ENCODE measurements around the gene CABP1. TPM values are rescaled to one million over a fixed set of nuclear protein-coding genes. Genes with fewer than 3 reads are reported as not detected.

CABP1 gene
- polyA plus RNA-seq (2011; rRNA removed) (0.09 and 0.27 TPM in 2 replicates), polyA minus RNA-seq (2011; rRNA and poly(A)+ RNA removed) (0.39 TPM in 1 of 2 replicates, not detected in the other)

GRCh38 chr12:120639771-120640721 is at the start of gene CABP1:
Gene CABP1, plus strand, starts transcription at chr12:120640626. Its CDS starts 60 bp downstream, at chr12:120640686.
- Histone ChIP-seq H3K27ac (ENCODE audit: low read depth, low read length) (no peak within 1 kb of the TSS), H3K4me3 (ENCODE audit: low read depth, low read length) (no peak within 1 kb of the TSS), H3K27me3 (ENCODE audit: control insufficient read depth, insufficient read depth, low read length) (peaks cover 45% of the 10 kb centered on the region), H3K9me3 (ENCODE audit: control insufficient read depth, insufficient read depth, low read length) (no peaks in the 10 kb centered on the region)
- no peak for TF ChIP-seq CTCF (IDR thresholded peaks at IDR 0.05; ENCODE audit: low read depth, low read length)
- CTCF ChIA-PET, result interaction anchor here (0.8 kb wide), 1 partner anchor 9 kb away, joined by 4 read pairs; no protein-coding TSS in a partner anchor
- POLR2A ChIA-PET, result no interaction called here
- DNase-seq (ENCODE audit: low read depth, low spot score), result no peak

GRCh38 chr12:120590741-120591407 is 49.6 kb upstream of the CABP1 start:
- ChIA-PET POLR2A (no interaction called here), CTCF (interaction anchor here (0.6 kb wide), 1 partner anchor 1122 kb away, joined by 3 read pairs; no protein-coding TSS in a partner anchor)
- DNase-seq (ENCODE audit: low read depth, low spot score), result no peak
- H3K27me3 ChIP-seq (ENCODE audit: control insufficient read depth, insufficient read depth, low read length), result peaks cover 15% of the 10 kb centered on the region
- H3K9me3 ChIP-seq (ENCODE audit: control insufficient read depth, insufficient read depth, low read length), result no peaks in the 10 kb centered on the region
- H3K4me3 ChIP-seq (ENCODE audit: low read depth, low read length), result no peak overlapping the region
- H3K27ac ChIP-seq (ENCODE audit: low read depth, low read length), result no peak overlapping the region
- no peak for TF ChIP-seq CTCF (IDR thresholded peaks at IDR 0.05; ENCODE audit: low read depth, low read length)

- Histone ChIP-seq H3K27me3 (ENCODE audit: control insufficient read depth, insufficient read depth, low read length) (peaks cover 12% of the 10 kb centered on the region), H3K4me3 (ENCODE audit: low read depth, low read length) (no peak overlapping the region), H3K27ac (ENCODE audit: low read depth, low read length) (no peak overlapping the region), H3K9me3 (ENCODE audit: control insufficient read depth, insufficient read depth, low read length) (no peaks in the 10 kb centered on the region)
- no peak for TF ChIP-seq CTCF (IDR thresholded peaks at IDR 0.05; ENCODE audit: low read depth, low read length)
- no peak for DNase-seq (ENCODE audit: low read depth, low spot score)
- ChIA-PET POLR2A (no interaction called here), CTCF (no interaction called here)
Measured at GRCh38 chr12:120592121-120593049, 48.0 kb upstream of the CABP1 start.

- DNase-seq (ENCODE audit: low read depth, low spot score), result no peak
- Histone ChIP-seq H3K27ac (ENCODE audit: low read depth, low read length) (no peak overlapping the region), H3K27me3 (ENCODE audit: control insufficient read depth, insufficient read depth, low read length) (peaks cover 29% of the 10 kb centered on the region), H3K4me3 (ENCODE audit: low read depth, low read length) (no peak overlapping the region), H3K9me3 (ENCODE audit: control insufficient read depth, insufficient read depth, low read length) (no peaks in the 10 kb centered on the region)
- ChIA-PET CTCF (no interaction called here), POLR2A (no interaction called here)
- TF ChIP-seq CTCF (IDR thresholded peaks at IDR 0.05; ENCODE audit: low read depth, low read length), result no peak
Measured at GRCh38 chr12:120596901-120597300, 43.5 kb upstream of the CABP1 start.
